NB4 (cell line): Measurements from ENCODE around the gene NAA35.

ENCODE experiments used
- DNase-seq: peaks from one replicate; pipeline ENCODE4 v3.0.0; 2010; ENCODE audit warnings: low read depth
- H3K4me3 ChIP-seq: one replicate; pipeline ENCODE4 v1.5.1; 2011; ENCODE audit warnings: mild to moderate bottlenecking, low read depth, low read length, moderate library complexity
- CTCF ChIP-seq: IDR thresholded peaks from one replicate; pipeline ENCODE4 v1.5.1; 2012; ENCODE audit warnings: low read depth, low read length
- MAX ChIP-seq: IDR thresholded peaks from 2 replicates; pipeline ENCODE4 v1.6.1; 2011; ENCODE audit warnings: low read depth, low read length
- MYC ChIP-seq: IDR thresholded peaks from 2 replicates; pipeline ENCODE4 v1.6.1; 2011; ENCODE audit warnings: low read depth, low read length
- POLR2A ChIP-seq: IDR thresholded peaks from 2 replicates; pipeline ENCODE4 v1.6.1; 2011; ENCODE audit warnings: mild to moderate bottlenecking; ENCODE audit not compliant: insufficient read length; ENCODE audit errors: extremely low read depth

NAA35 gene

GRCh38 chr9:85987236-85987635 is 46.3 kb downstream of the NAA35 start:
- TF ChIP-seq POLR2A (no peak), CTCF (no peak), MAX (no peak), MYC (no peak)
- no peak for DNase-seq
- H3K4me3 ChIP-seq = no peak overlapping the region

- peak; percentile 4 for DNase-seq
- no peak overlapping the region for H3K4me3 ChIP-seq
- TF ChIP-seq MAX = no peak
- no peak for TF ChIP-seq POLR2A
- TF ChIP-seq MYC = no peak
- no peak for TF ChIP-seq CTCF
Measured at GRCh38 chr9:85994191-85994590, 53.2 kb downstream of the NAA35 start.

GRCh38 chr9:85995097-85995496 is 54.2 kb downstream of the NAA35 start:
- TF ChIP-seq POLR2A = no peak
- TF ChIP-seq CTCF = no peak
- TF ChIP-seq MYC = no peak
- no peak for TF ChIP-seq MAX
- no peak for DNase-seq

GRCh38 chr9:85995599-85995998 is 54.7 kb downstream of the NAA35 start:
- DNase-seq = peak; percentile 9
- no peak overlapping the region for H3K4me3 ChIP-seq

More at GRCh38 chr9:85995097-85995496, 54.2 kb downstream of the NAA35 start:
- H3K4me3 ChIP-seq = no peak overlapping the region

GRCh38 chr9:86005253-86005775 is 64.4 kb downstream of the NAA35 start:
- TF ChIP-seq CTCF (no peak), POLR2A (no peak), MYC (no peak), MAX (no peak)
- no peak overlapping the region for H3K4me3 ChIP-seq
- no peak for DNase-seq

More at GRCh38 chr9:85995599-85995998, 54.7 kb downstream of the NAA35 start:
- TF ChIP-seq MYC = no peak
- TF ChIP-seq MAX = no peak
- no peak for TF ChIP-seq CTCF
- no peak for TF ChIP-seq POLR2A

- H3K4me3 ChIP-seq = no peak overlapping the region
- TF ChIP-seq MYC (no peak), CTCF (no peak), POLR2A (no peak), MAX (no peak)
- no peak for DNase-seq
Measured at GRCh38 chr9:86009133-86009532, 68.2 kb downstream of the NAA35 start.
